IMR-90 (cell line): ENCODE measurements around the gene ZNF518B. TPM values are rescaled to one million over a fixed set of nuclear protein-coding genes. Genes with fewer than 3 reads are reported as not detected.

Source experiments
- ATAC-seq: fragments of 200-7000 bp; cut with Tn5 transposase; 2 replicates; pipeline ENCODE4 v1.9.1; 2020; ENCODE audit warnings: low read depth, mild to moderate bottlenecking, moderate library complexity
- BruUV-seq: library from RNA; stranded (reverse); fragments of 400-500 nt; replicated peaks from 2 replicates; lab custom pipeline; 2021; lab: Mats Ljungman, UMichigan
- CTCF ChIA-PET: fragments of 300-600 bp; formaldehyde crosslinking; extraction: SDS; loops from one replicate; lab custom pipeline; 2021; ENCODE audit warnings: antibody characterized with exemption; lab: Yijun Ruan, JAX
- POLR2A ChIA-PET: fragments of 300-600 bp; sonication (Branson Sonifier 250); formaldehyde crosslinking; loops from one replicate; lab custom pipeline; 2022; ENCODE audit warnings: antibody characterized with exemption; ENCODE audit not compliant: unreplicated experiment; lab: Charles Lee
- DNase-seq: peaks from one replicate; pipeline ENCODE4 v3.0.0; 2013
- H2AFZ ChIP-seq: replicated peaks from 2 replicates; pipeline ENCODE3; 2013; ENCODE audit warnings: low read length, mild to moderate bottlenecking; ENCODE audit not compliant: poor library complexity
- H2AK5ac ChIP-seq: 2 replicates; pipeline ENCODE4 v1.6.1; 2013; ENCODE audit warnings: low read depth, low read length, inconsistent platforms
- H2AK9ac ChIP-seq: replicated peaks from 2 replicates; pipeline ENCODE3; 2013; ENCODE audit warnings: mild to moderate bottlenecking, low read depth, low read length, moderate library complexity; ENCODE audit not compliant: poor library complexity
- H2BK120ac ChIP-seq: 2 replicates; pipeline ENCODE4 v1.6.1; 2013; ENCODE audit warnings: low read depth, low read length, inconsistent platforms
- H2BK15ac ChIP-seq: 3 replicates; pipeline ENCODE4 v1.6.1; 2013; ENCODE audit warnings: low read depth, low read length, inconsistent platforms
- H2BK20ac ChIP-seq: 2 replicates; pipeline ENCODE4 v1.6.1; 2013; ENCODE audit warnings: low read depth, mild to moderate bottlenecking, inconsistent platforms, low read length, moderate library complexity
- H2BK5ac ChIP-seq: 2 replicates; pipeline ENCODE4 v1.6.1; 2013; ENCODE audit warnings: mild to moderate bottlenecking, low read depth, low read length, inconsistent platforms; ENCODE audit not compliant: poor library complexity, severe bottlenecking
- H3K14ac ChIP-seq: replicated peaks from 2 replicates; pipeline ENCODE4 v1.6.1; 2013; ENCODE audit warnings: low read depth, low read length, inconsistent platforms
- H3K18ac ChIP-seq: 2 replicates; pipeline ENCODE4 v1.6.1; 2013; ENCODE audit warnings: low read depth, low read length, control low read depth
- H3K23ac ChIP-seq: 2 replicates; pipeline ENCODE4 v1.6.1; 2013; ENCODE audit warnings: low read depth, low read length, inconsistent platforms
- H3K27ac ChIP-seq: 2 replicates; pipeline ENCODE4 v1.5.1; 2013; ENCODE audit warnings: mild to moderate bottlenecking, control low read depth, low read length; ENCODE audit not compliant: insufficient read depth
- H3K27me3 ChIP-seq: 2 replicates; pipeline ENCODE4 v1.6.1; 2013; ENCODE audit warnings: low read length; ENCODE audit not compliant: control insufficient read depth, insufficient read depth
- H3K36me3 ChIP-seq: 2 replicates; pipeline ENCODE4 v1.6.1; 2013; ENCODE audit warnings: low read length, mixed read lengths; ENCODE audit not compliant: control insufficient read depth, insufficient read depth
- H3K4ac ChIP-seq: 2 replicates; pipeline ENCODE4 v1.6.1; 2013; ENCODE audit warnings: low read depth, low read length, inconsistent platforms
- H3K4me1 ChIP-seq: 2 replicates; pipeline ENCODE4 v1.6.1; 2013; ENCODE audit warnings: low read length, mixed read lengths; ENCODE audit not compliant: control insufficient read depth, insufficient read depth
- H3K4me2 ChIP-seq: 2 replicates; pipeline ENCODE4 v1.6.1; 2013; ENCODE audit warnings: low read depth, mild to moderate bottlenecking, control low read depth, low read length, moderate library complexity
- H3K4me3 ChIP-seq: 2 replicates; pipeline ENCODE4 v1.5.1; 2013; ENCODE audit warnings: low read depth, mild to moderate bottlenecking, control low read depth, low read length, moderate library complexity; ENCODE audit not compliant: insufficient read depth
- H3K56ac ChIP-seq: 2 replicates; pipeline ENCODE4 v1.6.1; 2013; ENCODE audit warnings: low read length, inconsistent platforms; ENCODE audit not compliant: insufficient read depth; ENCODE audit errors: extremely low read depth
- H3K79me1 ChIP-seq, 2 experiments: 2 replicates each; pipeline ENCODE4 v1.6.1; 2013; ENCODE audit warnings: low read length in 2 of 2, inconsistent platforms in 1 of 2, low read depth in 1 of 2
- H3K9ac ChIP-seq: 2 replicates; pipeline ENCODE4 v1.6.1; 2013; ENCODE audit warnings: low read depth, low read length, control low read depth
- H3K9me1 ChIP-seq: 2 replicates; pipeline ENCODE4 v1.6.1; 2013; ENCODE audit warnings: low read length, inconsistent platforms; ENCODE audit not compliant: insufficient read depth
- H3K9me3 ChIP-seq: 2 replicates; pipeline ENCODE4 v1.6.1; 2013; ENCODE audit warnings: low read length; ENCODE audit not compliant: control insufficient read depth, insufficient read depth
- H4K20me1 ChIP-seq: 2 replicates; pipeline ENCODE4 v1.6.1; 2013; ENCODE audit warnings: low read length, inconsistent platforms; ENCODE audit not compliant: insufficient read depth
- H4K5ac ChIP-seq: 2 replicates; pipeline ENCODE4 v1.6.1; 2013; ENCODE audit warnings: mild to moderate bottlenecking, low read depth, low read length, control low read depth
- H4K8ac ChIP-seq, 2 experiments: 2 replicates each; pipeline ENCODE4 v1.6.1; 2013; ENCODE audit warnings: low read depth in 2 of 2, low read length in 2 of 2, control low read depth in 1 of 2, inconsistent platforms in 1 of 2
- H4K91ac ChIP-seq: 2 replicates; pipeline ENCODE4 v1.6.1; 2013; ENCODE audit warnings: low read depth, low read length, inconsistent platforms; ENCODE audit not compliant: insufficient read depth
- BHLHE40 ChIP-seq: fragments of 150-350 bp; IDR thresholded peaks from 2 replicates; pipeline ENCODE4 v1.6.1; 2016; ENCODE audit warnings: mild to moderate bottlenecking, low read depth, low read length
- CEBPB ChIP-seq: IDR thresholded peaks from 2 replicates; pipeline ENCODE4 v1.6.1; 2012; ENCODE audit warnings: low read depth, low read length, improper control_type of control experiment
- CHD1 ChIP-seq: IDR thresholded peaks from 2 replicates; pipeline ENCODE4 v1.6.1; 2012; ENCODE audit warnings: low read depth, low read length, improper control_type of control experiment
- FOS ChIP-seq: fragments of 150-350 bp; IDR thresholded peaks from 2 replicates; pipeline ENCODE4 v1.6.1; 2016; ENCODE audit warnings: low read depth, low read length
- MAFK ChIP-seq: IDR thresholded peaks from 2 replicates; pipeline ENCODE4 v1.6.1; 2012; ENCODE audit warnings: low read depth, low read length, improper control_type of control experiment
- MAZ ChIP-seq: IDR thresholded peaks from 2 replicates; pipeline ENCODE4 v1.6.1; 2012; ENCODE audit warnings: low read depth, mild to moderate bottlenecking, low read length, improper control_type of control experiment, moderate library complexity, borderline replicate concordance
- MXI1 ChIP-seq: IDR thresholded peaks from 2 replicates; pipeline ENCODE4 v1.6.1; 2012; ENCODE audit warnings: low read depth, mild to moderate bottlenecking, low read length, moderate library complexity, borderline replicate concordance
- NFE2L2 ChIP-seq: fragments of 150-350 bp; IDR thresholded peaks from 2 replicates; pipeline ENCODE4 v1.6.1; 2016; ENCODE audit warnings: low read depth, mild to moderate bottlenecking, low read length
- POLR2A ChIP-seq: IDR thresholded peaks from 2 replicates; pipeline ENCODE4 v1.6.1; 2012; ENCODE audit warnings: mild to moderate bottlenecking, low read depth, low read length
- RAD21 ChIP-seq: IDR thresholded peaks from 2 replicates; pipeline ENCODE4 v1.6.1; 2012; ENCODE audit warnings: low read length, improper control_type of control experiment
- RCOR1 ChIP-seq: IDR thresholded peaks from 2 replicates; pipeline ENCODE4 v1.6.1; 2012; ENCODE audit warnings: mild to moderate bottlenecking, low read length, improper control_type of control experiment; ENCODE audit not compliant: insufficient replicate concordance
- RFX5 ChIP-seq: IDR thresholded peaks from 2 replicates; pipeline ENCODE4 v1.8.0; 2012; ENCODE audit warnings: low read depth, mild to moderate bottlenecking, low read length, moderate library complexity
- SMC3 ChIP-seq: fragments of 150-350 bp; IDR thresholded peaks from 2 replicates; pipeline ENCODE4 v1.6.1; 2016; ENCODE audit warnings: low read depth, mild to moderate bottlenecking, antibody characterized with exemption, low read length, moderate library complexity
- WGBS, 2 experiments: methylation state at CpG; one replicate each; pipeline versions ENCODE4 v1.1.5 to v1.1.7; 2013; ENCODE audit warnings: missing lambda C conversion rate in 2 of 2; ENCODE audit not compliant: insufficient read length in 1 of 2; ENCODE audit errors: extremely low coverage in 2 of 2; 5-methylcytosine and 5-hydroxymethylcytosine counted together
- dilution Hi-C: fragments of 300-500 bp; cut with HindIII; formaldehyde crosslinking; loops from one replicate; pipeline ENCODE4 v1.14.3; 2018; ENCODE audit warnings: low sequenced_read_pairs; ENCODE audit not compliant: unreplicated experiment
- in situ Hi-C: fragments of 300-500 bp; cut with MboI; formaldehyde crosslinking; loops from 3 replicates; pipeline ENCODE4 v1.14.3; 2019; ENCODE audit warnings: low sequenced_read_pairs, inconsistent platforms, mixed read lengths
- intact Hi-C: fragments of 100-400 bp; cut with micrococcal nuclease; formaldehyde crosslinking; loops from 2 replicates; pipeline ENCODE4 v1.10.0; 2022
- polyA plus RNA-seq, 3 experiments: library from polyadenylated mRNA; depleted of rRNA; stranded (reverse); fragments of >200 nt; gene quantifications; 2 replicates each; pipeline ENCODE4 v1.2.3, GENCODE V29; 2012; ENCODE audit warnings: low replicate concordance in 1 of 3
- total RNA-seq: library from RNA; depleted of rRNA; stranded (reverse); fragments of >200 nt; gene quantifications from 2 replicates; pipeline ENCODE4 v1.2.3, GENCODE V29; 2012
- TF ChIP-seq, protein P1 (sequence below): conservative IDR thresholded peaks from 2 replicates; pipeline ENCODE4 v1.5.1; 2012; ENCODE audit warnings: mild to moderate bottlenecking, low read depth, low read length, improper control_type of control experiment
- TF ChIP-seq, protein P2 (sequence below): fragments of 150-350 bp; IDR thresholded peaks from 2 replicates; pipeline ENCODE4 v1.6.1; 2016; ENCODE audit warnings: low read depth, mild to moderate bottlenecking, low read length, moderate library complexity, borderline replicate concordance
- TF ChIP-seq, protein P3 (sequence below): fragments of 150-350 bp; IDR thresholded peaks from 2 replicates; pipeline ENCODE4 v1.6.1; 2017; ENCODE audit warnings: mild to moderate bottlenecking, antibody characterized with exemption, low read length, low read depth

The ZNF518B gene
- total and polyA plus RNA-seq, 2 of the 4 experiments (the other 2 are of a cell fraction), result 7.3 to 56.8 TPM

DNA sequence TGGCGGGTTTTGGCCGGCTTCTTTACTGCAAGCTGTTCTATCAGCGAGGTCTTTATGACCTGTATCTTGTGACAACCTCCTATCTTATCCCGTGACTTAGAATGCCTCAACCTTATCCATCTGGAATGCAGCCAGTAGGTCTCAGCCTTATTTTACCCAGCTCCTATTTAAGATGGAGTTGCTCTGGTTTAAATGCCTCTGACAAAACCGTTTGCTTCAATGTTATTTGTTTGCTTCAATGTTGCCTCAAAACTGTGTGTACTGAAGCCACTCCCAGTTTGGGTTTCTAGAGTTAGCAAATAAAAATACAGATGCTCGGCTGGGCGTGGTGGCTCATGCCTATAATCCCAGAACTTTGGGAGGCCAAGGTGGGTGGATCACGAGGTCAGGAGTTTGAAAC, 51.6 kb downstream of the ZNF518B start:
- WGBS, 2 experiments, result 70% methylated on average over 2 of the region's 8 CpGs; no CpG with 5 or more reads in 1 of the 2 experiments
- H3K4ac ChIP-seq, result no peak overlapping the region
- ATAC-seq (no peak), DNase-seq (no peak)
- H3K9me1 ChIP-seq, result no peaks in the 10 kb centered on the region
- no TSS peak for BruUV-seq
- no peak overlapping the region for H2BK15ac ChIP-seq
- H2BK20ac ChIP-seq, result no peak overlapping the region
- no peak overlapping the region for H4K5ac ChIP-seq
- H2AK9ac ChIP-seq, result no peak overlapping the region
- H3K27ac ChIP-seq, result no peak overlapping the region
- no peak overlapping the region for H3K14ac ChIP-seq
- H3K18ac ChIP-seq, result no peak overlapping the region
- no peaks in the 10 kb centered on the region for H3K27me3 ChIP-seq
- H3K4me1 ChIP-seq, result no peaks in the 10 kb centered on the region
- H2BK120ac ChIP-seq, result no peak overlapping the region
- H3K9me3 ChIP-seq, result no peaks in the 10 kb centered on the region
- H3K4me3 ChIP-seq, result no peak overlapping the region
- no peak overlapping the region for H2BK5ac ChIP-seq
- no peak overlapping the region for H3K56ac ChIP-seq
- no peak overlapping the region for H4K91ac ChIP-seq
- H3K79me1 ChIP-seq, result no peaks in the 10 kb centered on the region
- H3K9ac ChIP-seq, result no peak overlapping the region
- intact Hi-C loops (no loop called here), in situ Hi-C loops (no loop called here), dilution Hi-C loops (loop anchor here (25.0 kb wide), 1 partner anchor 243 kb away; no protein-coding TSS in a partner anchor)
- no peak overlapping the region for H3K4me2 ChIP-seq
- no peaks in the 10 kb centered on the region for H4K20me1 ChIP-seq
- no peak for TF ChIP-seq MXI1
- no peak for TF ChIP-seq RCOR1
- TF ChIP-seq, protein P1, sequence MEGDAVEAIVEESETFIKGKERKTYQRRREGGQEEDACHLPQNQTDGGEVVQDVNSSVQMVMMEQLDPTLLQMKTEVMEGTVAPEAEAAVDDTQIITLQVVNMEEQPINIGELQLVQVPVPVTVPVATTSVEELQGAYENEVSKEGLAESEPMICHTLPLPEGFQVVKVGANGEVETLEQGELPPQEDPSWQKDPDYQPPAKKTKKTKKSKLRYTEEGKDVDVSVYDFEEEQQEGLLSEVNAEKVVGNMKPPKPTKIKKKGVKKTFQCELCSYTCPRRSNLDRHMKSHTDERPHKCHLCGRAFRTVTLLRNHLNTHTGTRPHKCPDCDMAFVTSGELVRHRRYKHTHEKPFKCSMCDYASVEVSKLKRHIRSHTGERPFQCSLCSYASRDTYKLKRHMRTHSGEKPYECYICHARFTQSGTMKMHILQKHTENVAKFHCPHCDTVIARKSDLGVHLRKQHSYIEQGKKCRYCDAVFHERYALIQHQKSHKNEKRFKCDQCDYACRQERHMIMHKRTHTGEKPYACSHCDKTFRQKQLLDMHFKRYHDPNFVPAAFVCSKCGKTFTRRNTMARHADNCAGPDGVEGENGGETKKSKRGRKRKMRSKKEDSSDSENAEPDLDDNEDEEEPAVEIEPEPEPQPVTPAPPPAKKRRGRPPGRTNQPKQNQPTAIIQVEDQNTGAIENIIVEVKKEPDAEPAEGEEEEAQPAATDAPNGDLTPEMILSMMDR, result no peak
- TF ChIP-seq, protein P2, sequence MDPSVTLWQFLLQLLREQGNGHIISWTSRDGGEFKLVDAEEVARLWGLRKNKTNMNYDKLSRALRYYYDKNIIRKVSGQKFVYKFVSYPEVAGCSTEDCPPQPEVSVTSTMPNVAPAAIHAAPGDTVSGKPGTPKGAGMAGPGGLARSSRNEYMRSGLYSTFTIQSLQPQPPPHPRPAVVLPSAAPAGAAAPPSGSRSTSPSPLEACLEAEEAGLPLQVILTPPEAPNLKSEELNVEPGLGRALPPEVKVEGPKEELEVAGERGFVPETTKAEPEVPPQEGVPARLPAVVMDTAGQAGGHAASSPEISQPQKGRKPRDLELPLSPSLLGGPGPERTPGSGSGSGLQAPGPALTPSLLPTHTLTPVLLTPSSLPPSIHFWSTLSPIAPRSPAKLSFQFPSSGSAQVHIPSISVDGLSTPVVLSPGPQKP, result no peak
- no peak for TF ChIP-seq CHD1
- no peak for TF ChIP-seq FOS
- no peak for TF ChIP-seq RAD21
- TF ChIP-seq NFE2L2, result no peak
- no peak for TF ChIP-seq BHLHE40
- TF ChIP-seq POLR2A, result no peak
- TF ChIP-seq MAZ, result no peak
- TF ChIP-seq RFX5, result no peak
- TF ChIP-seq SMC3, result no peak
- no peak for TF ChIP-seq MAFK
- TF ChIP-seq, protein P3, sequence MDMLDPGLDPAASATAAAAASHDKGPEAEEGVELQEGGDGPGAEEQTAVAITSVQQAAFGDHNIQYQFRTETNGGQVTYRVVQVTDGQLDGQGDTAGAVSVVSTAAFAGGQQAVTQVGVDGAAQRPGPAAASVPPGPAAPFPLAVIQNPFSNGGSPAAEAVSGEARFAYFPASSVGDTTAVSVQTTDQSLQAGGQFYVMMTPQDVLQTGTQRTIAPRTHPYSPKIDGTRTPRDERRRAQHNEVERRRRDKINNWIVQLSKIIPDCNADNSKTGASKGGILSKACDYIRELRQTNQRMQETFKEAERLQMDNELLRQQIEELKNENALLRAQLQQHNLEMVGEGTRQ, result no peak
- no peak for TF ChIP-seq CEBPB
- ChIA-PET CTCF (no interaction called here), POLR2A (no interaction called here)
- no peak overlapping the region for H4K8ac ChIP-seq
- no peak overlapping the region for H3K23ac ChIP-seq
- no peak overlapping the region for H2AK5ac ChIP-seq
- no peaks in the 10 kb centered on the region for H3K36me3 ChIP-seq
- no peak overlapping the region for H2AFZ ChIP-seq
